EL (cell line): ENCODE measurements around the gene GRAP2.

Source experiments
- DNase-seq: peaks from one replicate; pipeline ENCODE4 v3.0.0-alpha.2; 2016

Gene GRAP2

GRCh38 chr22:40022536-40023240 lies 121.8 kb downstream of the GRAP2 start:
- DNase-seq: no peak
